Epithelial cell of proximal tubule (primary cell): ENCODE measurements around the gene MAST2. TPM values are rescaled to one million over a fixed set of nuclear protein-coding genes. Genes with fewer than 3 reads are reported as not detected.

Experiments
- DNase-seq: peaks from one replicate; pipeline ENCODE4 v3.0.0-alpha.2; 2011; ENCODE audit warnings: low read depth
- H3K4me3 ChIP-seq: 2 replicates; pipeline ENCODE4 v1.5.1; 2011; ENCODE audit warnings: low read depth, mild to moderate bottlenecking, low read length
- total RNA-seq: library from RNA; depleted of rRNA; stranded (reverse); fragments of >200 nt; gene quantifications from 2 replicates; pipeline ENCODE4 v1.2.3, GENCODE V29; 2015
- TF ChIP-seq, protein P1 (sequence below): conservative IDR thresholded peaks from 2 replicates; pipeline ENCODE4 v1.5.1; 2012; ENCODE audit warnings: low read depth, mild to moderate bottlenecking, low read length

MAST2 gene
- total RNA-seq, 1 donor from 2014 or later = 30.3 TPM

DNA sequence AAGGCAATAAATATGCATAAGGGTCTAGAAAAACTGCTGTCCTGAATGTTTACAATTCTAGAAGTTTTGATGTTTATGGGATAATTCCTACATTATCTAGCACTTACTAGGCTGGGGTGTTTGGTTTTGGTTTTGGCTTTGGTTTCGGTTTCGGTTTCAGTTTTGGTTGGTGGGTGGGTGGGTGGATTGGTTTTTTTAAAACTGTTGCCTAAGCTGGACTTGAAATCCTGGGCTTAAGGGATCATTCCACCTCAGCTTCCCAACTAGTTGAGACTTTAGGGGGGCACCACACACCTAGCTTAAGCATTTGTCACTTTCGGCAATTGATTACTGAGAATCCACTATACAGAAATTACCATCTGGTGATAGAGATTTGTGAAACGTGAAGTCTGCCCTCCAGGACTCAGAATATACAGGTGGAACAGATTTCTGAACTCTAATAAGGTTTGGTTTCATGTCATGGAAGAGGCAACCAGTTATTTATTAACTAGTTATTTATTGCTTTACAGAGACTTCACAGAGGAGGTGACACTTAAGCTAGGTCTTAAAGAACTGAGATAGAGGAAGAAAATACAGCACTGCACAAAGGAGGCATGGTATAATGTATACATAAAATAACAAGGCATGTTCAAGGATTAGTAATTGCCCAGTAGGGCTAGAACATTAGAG is 259.4 kb downstream of the MAST2 start:
- TF ChIP-seq, protein P1, sequence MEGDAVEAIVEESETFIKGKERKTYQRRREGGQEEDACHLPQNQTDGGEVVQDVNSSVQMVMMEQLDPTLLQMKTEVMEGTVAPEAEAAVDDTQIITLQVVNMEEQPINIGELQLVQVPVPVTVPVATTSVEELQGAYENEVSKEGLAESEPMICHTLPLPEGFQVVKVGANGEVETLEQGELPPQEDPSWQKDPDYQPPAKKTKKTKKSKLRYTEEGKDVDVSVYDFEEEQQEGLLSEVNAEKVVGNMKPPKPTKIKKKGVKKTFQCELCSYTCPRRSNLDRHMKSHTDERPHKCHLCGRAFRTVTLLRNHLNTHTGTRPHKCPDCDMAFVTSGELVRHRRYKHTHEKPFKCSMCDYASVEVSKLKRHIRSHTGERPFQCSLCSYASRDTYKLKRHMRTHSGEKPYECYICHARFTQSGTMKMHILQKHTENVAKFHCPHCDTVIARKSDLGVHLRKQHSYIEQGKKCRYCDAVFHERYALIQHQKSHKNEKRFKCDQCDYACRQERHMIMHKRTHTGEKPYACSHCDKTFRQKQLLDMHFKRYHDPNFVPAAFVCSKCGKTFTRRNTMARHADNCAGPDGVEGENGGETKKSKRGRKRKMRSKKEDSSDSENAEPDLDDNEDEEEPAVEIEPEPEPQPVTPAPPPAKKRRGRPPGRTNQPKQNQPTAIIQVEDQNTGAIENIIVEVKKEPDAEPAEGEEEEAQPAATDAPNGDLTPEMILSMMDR = no peak
- DNase-seq = no peak
- H3K4me3 ChIP-seq = peak overlapping the region; percentile 18

DNA sequence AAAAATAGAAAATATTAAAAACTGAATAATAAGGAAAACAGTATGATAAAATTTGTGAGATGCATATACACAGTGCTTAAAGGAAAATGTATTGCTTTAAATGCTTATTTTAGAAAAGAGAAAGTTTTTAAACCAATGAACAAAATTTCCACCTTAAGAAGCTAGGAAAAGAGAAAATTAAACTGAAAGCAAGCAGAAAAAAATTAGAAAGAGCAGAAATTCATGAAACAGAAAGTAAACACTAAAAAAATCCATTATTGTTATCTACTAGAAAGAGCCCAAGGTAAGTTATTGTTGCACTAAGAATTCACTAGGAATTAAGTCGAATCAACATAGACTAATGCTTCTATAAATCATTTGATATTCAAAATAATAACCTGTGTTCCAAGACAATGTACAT is 261.3 kb downstream of the MAST2 start:
- no peak for DNase-seq
- TF ChIP-seq, protein P1 = no peak
- no peak overlapping the region for H3K4me3 ChIP-seq

DNA sequence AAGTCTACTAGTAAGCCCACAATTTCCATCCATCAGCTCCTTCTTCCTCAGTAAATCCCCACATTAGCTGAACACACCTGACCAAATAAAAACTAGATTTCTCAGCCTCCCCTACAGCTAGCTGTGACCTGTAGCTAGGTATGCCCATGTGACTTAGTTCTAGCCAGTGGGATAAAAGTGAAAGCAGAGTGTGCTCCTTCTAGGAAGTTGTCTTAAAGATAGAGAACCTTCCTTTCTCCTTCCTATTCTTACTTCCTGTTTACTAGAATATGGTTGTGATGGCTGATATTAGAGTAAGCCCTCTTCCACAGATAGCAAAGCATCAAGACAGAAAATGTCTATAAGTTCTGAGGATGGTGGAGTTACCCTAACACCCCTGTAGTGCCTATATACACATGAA is 262.0 kb downstream of the MAST2 start:
- TF ChIP-seq, protein P1 = no peak
- DNase-seq = no peak
- H3K4me3 ChIP-seq = no peak overlapping the region

DNA sequence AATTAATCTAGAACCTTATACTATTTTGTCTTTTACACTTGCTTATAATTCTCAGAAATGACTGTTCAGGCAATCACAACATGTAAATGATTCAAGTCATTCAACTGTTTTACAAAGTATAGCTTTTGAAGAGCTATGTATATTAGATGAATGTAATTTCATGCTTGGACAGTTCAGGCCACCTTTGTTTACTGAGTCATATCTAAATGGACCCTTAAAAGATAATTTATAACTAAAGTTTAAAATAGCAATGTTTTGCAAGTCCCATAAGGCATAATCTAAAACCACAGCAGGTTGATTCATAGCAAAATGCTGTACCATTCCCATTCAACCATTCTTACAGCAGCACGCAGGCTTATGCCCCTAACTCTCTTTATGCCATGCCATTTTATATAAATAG is 264.2 kb downstream of the MAST2 start:
- TF ChIP-seq, protein P1 = no peak
- no peak overlapping the region for H3K4me3 ChIP-seq
- DNase-seq = no peak

DNA sequence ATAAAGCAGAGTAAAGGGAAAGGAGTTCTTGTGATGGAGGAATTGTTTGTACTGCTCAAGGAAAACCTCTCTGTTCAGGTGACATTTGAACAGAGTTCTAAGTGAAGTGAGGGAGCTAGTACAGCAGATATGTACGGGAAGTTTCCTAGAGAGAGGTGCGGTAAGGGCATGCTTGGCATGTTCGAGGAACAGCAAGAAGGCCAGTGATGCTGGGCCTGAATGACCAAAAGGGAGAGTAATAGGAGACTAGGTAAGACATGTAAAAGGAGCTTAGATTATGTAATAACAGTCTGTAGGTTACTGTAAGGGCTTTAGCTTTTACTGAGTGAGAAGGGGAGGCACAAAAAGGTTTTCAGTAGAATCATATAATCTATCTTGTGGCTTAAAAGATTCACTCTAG is 265.1 kb downstream of the MAST2 start:
- H3K4me3 ChIP-seq = no peak overlapping the region
- DNase-seq = no peak
- TF ChIP-seq, protein P1 = no peak

DNA sequence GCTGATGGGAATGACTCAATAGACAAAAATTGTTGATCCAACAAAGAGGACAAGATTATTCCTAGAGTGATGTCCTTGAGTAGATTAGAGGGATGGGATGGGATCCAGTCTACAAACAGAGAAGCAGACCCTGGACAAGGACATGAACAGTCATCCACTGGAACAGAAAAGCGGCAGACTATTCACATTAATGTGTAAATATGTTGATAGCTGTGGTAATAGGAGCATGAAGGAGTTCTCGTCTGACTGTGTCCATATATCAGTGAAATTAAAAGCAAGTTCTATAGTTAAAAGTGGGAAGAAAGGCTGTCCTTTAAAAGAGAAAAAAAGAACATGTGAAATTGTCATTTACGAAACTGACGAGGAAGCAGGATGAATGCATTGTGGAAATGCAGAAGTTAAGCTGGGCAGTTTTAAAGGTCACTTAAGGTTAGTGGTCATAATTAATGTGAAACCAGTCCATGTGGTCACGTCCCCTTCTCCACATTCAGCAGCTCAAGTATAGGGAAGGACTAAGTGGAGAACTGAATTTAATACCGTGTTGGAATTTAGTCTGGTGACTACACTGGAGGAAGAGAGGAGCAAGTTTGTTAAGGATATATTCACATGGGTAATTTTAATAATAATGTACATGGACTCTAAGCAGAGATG is 266.9 kb downstream of the MAST2 start:
- TF ChIP-seq, protein P1 = no peak
- no peak overlapping the region for H3K4me3 ChIP-seq
- DNase-seq = no peak

DNA sequence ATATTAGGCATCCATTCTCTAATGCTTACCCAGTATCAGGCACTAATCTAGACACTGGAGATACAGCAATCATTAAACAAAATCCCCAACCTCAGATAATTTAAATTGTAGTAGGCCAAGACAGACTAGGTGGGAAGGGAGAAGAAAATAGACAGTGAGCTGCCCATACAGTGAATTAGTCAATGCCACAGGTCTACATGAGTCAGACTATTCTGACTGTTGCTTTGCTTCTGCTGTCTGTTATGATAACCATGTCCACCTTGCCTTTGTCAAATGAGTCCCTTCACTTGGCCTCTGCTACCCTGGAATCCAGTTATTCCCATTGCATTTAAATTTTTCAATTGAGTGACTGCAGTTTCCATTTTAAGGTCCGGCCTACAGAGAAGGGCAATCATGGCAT is 269.6 kb downstream of the MAST2 start:
- no peak for DNase-seq
- TF ChIP-seq, protein P1 = no peak
- H3K4me3 ChIP-seq = no peak overlapping the region
